ENCODE data around the gene FAM151B. TPM values are rescaled to one million over a fixed set of nuclear protein-coding genes. Genes with fewer than 3 reads are reported as not detected.

Gene FAM151B
- total and polyA plus RNA-seq, 2 of the 13 experiments (the other 11 are each of a cell fraction or from before 2014, with no cell fraction given), result 0.61 to 1.0 TPM

DNA sequence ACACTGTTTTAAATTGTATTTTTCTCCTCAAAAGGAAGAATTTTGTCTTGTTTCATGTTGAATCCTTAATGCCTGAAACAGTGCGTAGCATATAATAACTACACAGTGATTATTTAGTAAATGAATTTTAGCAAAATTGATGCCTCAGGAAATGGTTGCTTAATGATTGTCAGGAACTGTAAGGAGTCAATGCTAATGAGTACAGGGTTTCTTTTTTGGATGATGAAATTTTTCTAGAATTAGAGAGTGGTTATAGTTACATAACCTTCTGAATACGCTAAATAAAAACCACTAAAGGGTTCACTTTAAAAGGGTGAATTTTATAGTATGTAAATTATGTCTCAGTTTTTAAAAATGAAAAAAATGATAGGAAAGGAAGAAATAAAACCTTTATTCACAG is 14.9 kb downstream of the FAM151B start:
- Histone ChIP-seq H3K27me3 (ENCODE audit: control insufficient read depth in 1 of 2, insufficient read depth in 2 of 2, low read length in 2 of 2) (no peaks in the 10 kb centered on the region), H3K27ac (ENCODE audit: extremely low read length, insufficient read depth, low read length) (no peak overlapping the region), H3K79me2 (ENCODE audit: insufficient read depth, low read length) (no peaks in the 10 kb centered on the region), H2AFZ (ENCODE audit: low read length) (no peak overlapping the region), H4K20me1 (ENCODE audit: insufficient read depth, low read length) (no peaks in the 10 kb centered on the region), H3K4me2 (ENCODE audit: low read depth, low read length) (no peak overlapping the region), H3K4me3 (replicated peaks in 1 of 3; ENCODE audit: insufficient read depth in 1 of 3, low read depth in 2 of 3, low read length in 3 of 3) (no peak overlapping the region), H3K4me1 (ENCODE audit: insufficient read depth, low read length) (no peaks in the 10 kb centered on the region), H3K9ac (ENCODE audit: insufficient read depth, low read depth, low read length) (no peak overlapping the region), H3K36me3 (replicated peaks in 1 of 2; ENCODE audit: control insufficient read depth in 1 of 2, insufficient read depth in 2 of 2, low read length in 2 of 2) (no peaks in the 10 kb centered on the region), H3K9me3 (ENCODE audit: low read length) (no peaks in the 10 kb centered on the region)
- WGBS (ENCODE audit: low lambda C conversion rate), result 97% methylated on average over 2 of the region's 2 CpGs
- no peak for DNase-seq (ENCODE audit: low spot score)
- no peak for FAIRE-seq
- TF ChIP-seq SRSF9 (IDR thresholded peaks at IDR 0.05; ENCODE audit: borderline replicate concordance, insufficient read depth, low read depth, low read length, poor library complexity, severe bottlenecking) (no peak), ZNF678 (CRISPR knock-in tag; IDR thresholded peaks at IDR 0.05) (no peak), LCORL (IDR thresholded peaks at IDR 0.05) (no peak), LCORL (CRISPR knock-in tag; IDR thresholded peaks at IDR 0.05) (no peak), ZFP37 (CRISPR knock-in tag; IDR thresholded peaks at IDR 0.05; ENCODE audit: borderline replicate concordance) (no peak), SOX13 (IDR thresholded peaks at IDR 0.05) (no peak), SOX13 (CRISPR knock-in tag; conservative IDR thresholded peaks at IDR 0.05 in 1 of 2, IDR thresholded peaks at IDR 0.05 in 1 of 2) (no peak), GRHL1 (CRISPR knock-in tag; conservative IDR thresholded peaks at IDR 0.05) (no peak), ELF4 (CRISPR knock-in tag; IDR thresholded peaks at IDR 0.05; ENCODE audit: borderline replicate concordance) (no peak), ZSCAN30 (CRISPR knock-in tag; IDR thresholded peaks at IDR 0.05) (no peak)
- no peak for ATAC-seq
- intact Hi-C loops (cut with micrococcal nuclease; ENCODE audit: unreplicated experiment) (no loop called here), in situ Hi-C loops (cut with HindIII; ENCODE audit: extremely low pct_ligation_motif_present, low pct_unique_long_range_greater_than_20kb) (no loop called here)
- no TSS peak for BruUV-seq (replicated peaks)
- POLR2A ChIA-PET, result no interaction called here
- CTCF ChIA-PET (ENCODE audit: low intra/inter-chr PET ratio, low total read pairs), result no interaction called here

All from HepG2 (cell line).